HG02852 (cell line): Measurements from ENCODE around the gene THOC6.

Experiments
- ATAC-seq: cut with Tn5 transposase; IDR thresholded peaks from one replicate; pipeline ENCODE4 v1.9.1; 2021; ENCODE audit warnings: mild to moderate bottlenecking, moderate library complexity; ENCODE audit not compliant: unreplicated experiment

THOC6 gene

GRCh38 chr16:3014971-3015370 is 8.9 kb upstream of the THOC6 start:
- ATAC-seq, result no peak

DNA sequence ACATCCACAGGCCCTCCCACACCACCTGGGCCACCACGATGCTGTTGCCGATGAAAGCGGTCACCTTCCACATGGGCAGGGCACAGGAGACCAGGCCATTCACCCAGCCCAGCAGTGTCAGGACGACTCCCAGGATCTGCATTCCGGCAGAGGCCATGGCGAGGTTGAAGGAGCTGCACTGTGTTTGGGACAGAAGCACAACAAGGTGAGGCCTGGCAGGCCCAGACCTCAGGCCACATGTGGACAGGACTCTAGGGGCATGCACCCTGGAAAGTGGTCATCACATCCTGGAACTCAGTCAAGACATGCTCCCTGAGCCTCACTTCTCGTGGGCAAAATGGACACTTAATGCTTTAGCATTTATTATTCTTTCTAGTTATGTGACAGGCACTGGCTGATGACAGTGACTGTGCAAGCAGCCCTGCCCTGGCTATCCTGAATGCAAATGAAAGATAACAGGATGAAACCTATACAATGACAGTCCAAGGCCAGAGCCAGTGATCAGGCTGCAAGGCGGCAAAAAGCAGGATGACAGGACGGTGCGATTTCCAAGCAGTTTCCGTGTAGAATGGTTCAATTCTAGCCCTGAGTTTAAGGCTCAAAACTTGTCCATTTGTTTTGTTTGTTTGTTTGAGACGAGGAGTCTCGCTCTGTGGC is 7.8 kb upstream of the THOC6 start:
- no peak for ATAC-seq

- ATAC-seq, result no peak
Observed at GRCh38 chr16:3017344-3017743, 6.5 kb upstream of the THOC6 start.

DNA sequence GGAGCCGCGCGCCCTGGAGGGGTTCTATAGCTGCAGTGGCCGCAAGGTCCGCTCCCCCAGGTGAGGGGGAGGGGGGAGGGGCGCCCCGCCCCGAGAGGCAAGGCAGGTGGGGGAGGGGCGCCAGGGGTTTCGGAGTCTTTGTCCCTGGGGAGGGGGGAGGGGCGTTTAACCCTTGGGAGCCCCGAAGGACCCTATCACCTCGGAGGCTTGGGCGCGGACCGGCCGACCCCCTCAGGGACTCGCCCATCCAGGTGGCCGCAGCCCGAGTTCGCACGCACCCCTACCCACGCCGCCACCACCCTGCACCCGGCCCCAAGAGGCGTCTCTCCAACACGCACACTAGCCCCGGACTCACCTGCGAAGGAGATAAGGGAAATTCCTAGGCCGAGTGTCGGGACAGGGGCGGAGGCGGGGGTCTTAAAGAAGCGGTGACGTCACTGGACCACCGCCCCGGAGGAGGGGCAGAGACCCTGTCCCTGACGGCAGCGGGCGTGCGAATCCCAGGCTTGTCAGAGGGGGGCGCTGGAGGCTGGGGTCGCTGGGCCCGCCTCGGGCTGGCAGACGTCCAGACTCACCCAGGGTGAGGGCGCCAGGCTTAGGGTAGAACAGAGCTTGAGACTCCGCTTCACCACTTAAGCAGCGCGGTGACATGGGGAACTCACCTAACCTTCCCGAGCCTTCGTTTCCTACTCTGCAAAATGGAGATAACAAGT is 5.9 kb upstream of the THOC6 start, which contains the start of gene CLDN6:
TSS of gene CLDN6 (minus strand) at position 390 of the 713 bp plus-strand sequence. CDS start 2,162 bp downstream, outside the sequence.
- ATAC-seq, result no peak

DNA sequence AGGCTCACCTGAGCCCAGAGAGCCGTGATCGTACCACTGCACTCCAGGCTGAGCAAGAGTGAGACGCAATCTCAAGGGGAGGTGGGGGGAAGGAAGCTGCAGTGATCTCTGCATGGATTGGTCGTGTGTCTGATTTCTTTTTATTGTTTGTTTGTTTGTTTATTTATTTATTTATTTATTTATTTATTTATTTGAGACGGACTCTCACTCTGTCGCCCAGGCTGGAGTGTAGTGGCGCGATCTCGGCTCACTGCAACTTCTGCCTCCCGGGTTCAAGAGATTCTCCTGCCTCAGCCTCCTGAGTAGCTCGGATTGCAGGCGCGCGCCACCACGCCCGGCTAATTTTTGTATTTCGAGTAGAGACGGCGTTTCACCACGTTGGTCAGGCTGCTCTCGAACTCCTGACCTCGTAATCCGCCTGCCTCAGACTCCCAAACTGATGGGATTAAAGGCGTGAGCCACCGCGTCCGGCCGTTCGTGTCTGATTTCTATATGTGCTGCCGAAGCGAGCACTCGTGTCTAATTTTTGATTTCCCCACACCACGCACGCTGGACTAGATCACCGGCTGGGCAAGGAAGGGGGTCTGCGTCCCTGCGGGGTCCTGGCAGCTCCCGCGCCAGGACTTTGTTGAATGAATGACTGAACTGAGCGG is 4.1 kb upstream of the THOC6 start:
- no peak for ATAC-seq

- no peak for ATAC-seq
Observed at GRCh38 chr16:3020247-3020603, 3.6 kb upstream of the THOC6 start, which contains the start of gene TNFRSF12A. Gene TNFRSF12A (plus strand): TSS chr16:3020368. CDS start chr16:3020398, 30 bp downstream.

DNA sequence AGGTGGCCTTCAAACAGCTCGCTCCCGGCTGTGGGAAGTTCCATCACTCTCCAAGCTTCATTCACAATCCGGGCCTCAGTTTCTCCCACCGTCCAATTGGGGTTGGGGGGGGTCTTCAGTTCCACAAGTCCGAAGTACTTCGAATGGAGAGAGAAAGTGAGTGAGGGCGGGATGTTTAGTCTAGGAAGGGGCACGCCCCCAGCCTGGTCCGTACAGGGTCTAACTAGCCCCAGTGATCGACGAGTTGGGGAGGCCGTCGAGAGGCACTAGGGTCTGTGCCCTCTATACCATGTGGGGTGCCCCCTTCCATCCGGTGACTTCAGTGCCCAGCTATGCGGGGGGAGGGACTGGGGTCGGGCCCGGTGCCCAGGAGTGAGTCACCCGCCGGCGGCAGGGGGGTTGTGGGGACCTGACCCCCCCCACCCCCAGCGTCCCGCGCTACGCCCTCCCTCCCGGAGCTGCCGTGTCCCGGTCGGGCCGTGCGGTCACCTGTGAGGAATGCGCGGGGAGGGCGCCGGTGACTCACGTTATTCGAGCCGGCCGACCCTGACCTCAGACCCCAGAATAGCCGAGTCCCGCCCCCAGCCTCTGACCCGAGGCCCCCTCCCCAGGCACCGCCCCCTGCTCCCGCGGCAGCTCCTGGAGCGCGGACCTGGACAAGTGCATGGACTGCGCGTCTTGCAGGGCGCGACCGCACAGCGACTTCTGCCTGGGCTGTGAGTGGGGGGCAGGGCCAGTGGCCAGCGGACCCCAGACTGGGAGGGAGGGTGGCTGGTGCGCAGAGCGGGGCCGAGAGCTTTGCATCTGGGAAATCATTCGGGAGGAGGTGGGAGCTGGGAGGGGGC is 3.0 kb upstream of the THOC6 start:
- no peak for ATAC-seq

- no peak for ATAC-seq
Observed at GRCh38 chr16:3021449-3022207, 2.2 kb upstream of the THOC6 start.

DNA sequence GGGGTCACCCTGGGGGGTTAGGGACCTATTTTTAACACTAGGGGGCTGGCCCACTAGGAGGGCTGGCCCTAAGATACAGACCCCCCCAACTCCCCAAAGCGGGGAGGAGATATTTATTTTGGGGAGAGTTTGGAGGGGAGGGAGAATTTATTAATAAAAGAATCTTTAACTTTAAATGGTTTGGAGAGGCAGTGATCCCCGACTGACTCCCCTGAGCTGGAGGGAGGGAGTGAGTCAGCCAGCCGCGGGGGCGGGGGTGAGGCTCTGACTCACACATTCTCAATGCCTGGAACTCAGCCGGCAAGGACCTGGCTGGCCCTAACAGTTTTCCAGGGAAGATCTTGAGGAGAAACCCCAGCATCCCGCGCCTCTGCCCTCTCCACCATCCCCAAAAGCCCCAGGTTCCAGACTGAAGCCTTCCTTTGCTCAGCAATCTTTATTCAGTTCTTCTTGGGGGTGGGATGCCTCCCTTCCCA is 1.6 kb upstream of the THOC6 start:
- ATAC-seq, result no peak

GRCh38 chr16:3022684-3023414 is 986 bp upstream of the THOC6 start:
- ATAC-seq, result no peak

DNA sequence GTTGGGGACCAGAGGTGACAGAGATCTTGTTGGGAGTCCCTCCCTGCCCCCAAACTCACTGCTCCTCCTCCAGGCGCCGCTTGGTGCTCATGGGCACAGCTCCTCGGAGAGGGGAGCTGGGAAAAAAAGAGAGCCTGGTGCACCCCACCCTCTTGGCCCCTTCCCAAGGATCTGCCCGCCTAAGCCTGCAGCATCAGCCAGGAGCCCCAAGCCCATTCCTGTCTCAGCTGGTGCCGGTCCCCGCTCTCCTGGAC is 493 bp upstream of the THOC6 start:
- no peak for ATAC-seq

DNA sequence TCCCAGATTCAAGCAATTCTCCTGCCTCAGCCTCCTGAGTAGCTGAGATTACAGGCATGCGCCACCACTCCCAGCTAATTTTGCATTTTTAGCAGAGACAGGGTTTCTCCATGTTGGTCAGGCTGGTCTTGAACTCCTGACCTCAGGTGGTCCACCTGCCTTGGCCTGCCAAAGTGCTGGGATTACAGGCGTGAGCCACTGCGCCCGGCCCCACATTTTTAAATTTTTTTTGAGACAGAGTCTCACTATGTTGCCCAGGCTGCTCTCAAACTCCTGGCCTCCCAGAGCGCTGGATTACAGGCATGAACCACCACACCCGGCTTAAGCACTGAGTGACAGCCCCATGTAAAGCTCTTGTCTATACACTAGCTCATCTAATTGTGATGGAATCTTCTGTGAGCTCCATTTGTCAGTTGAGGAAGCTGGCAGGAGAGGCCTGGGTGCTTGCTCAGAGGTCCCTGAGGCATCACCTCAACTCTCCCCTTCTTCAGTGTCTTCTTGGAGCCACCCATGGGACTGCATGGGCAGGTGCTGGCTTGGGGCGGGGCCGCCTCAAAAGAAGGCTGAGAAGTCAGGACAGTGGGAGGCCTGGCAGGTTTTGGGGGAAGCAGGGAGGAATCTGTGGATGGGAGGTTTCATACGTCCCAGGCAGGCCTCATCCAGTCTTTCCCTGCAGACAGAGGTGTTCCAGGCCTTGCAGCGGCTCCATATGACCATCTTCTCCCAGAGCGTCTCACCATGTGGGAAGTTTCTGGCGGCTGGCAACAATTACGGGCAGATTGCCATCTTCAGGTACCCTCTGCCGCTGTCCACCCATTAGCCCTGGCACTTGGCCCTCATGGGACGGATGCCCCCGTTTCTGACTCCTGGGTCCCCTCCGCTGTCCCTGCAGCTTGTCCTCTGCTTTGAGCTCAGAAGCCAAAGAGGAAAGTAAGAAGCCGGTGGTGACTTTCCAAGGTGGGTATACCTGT is 1.5 kb downstream of the THOC6 start:
- ATAC-seq, result no peak

DNA sequence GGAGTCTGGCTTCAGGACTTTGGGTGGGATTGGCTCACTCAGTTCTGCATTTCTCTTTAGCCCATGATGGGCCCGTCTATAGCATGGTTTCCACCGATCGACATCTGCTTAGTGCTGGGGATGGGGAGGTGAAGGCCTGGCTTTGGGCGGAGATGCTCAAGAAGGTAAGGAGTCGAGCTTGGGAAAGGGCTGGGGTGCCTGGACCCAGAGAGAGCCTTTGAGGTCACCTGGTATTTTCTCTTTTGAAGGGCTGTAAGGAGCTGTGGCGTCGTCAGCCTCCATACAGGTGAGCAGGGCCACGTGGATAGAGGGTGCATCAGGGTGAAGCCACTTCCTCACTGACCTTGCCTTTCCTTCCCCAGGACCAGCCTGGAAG is 2.2 kb downstream of the THOC6 start:
- ATAC-seq, result no peak

DNA sequence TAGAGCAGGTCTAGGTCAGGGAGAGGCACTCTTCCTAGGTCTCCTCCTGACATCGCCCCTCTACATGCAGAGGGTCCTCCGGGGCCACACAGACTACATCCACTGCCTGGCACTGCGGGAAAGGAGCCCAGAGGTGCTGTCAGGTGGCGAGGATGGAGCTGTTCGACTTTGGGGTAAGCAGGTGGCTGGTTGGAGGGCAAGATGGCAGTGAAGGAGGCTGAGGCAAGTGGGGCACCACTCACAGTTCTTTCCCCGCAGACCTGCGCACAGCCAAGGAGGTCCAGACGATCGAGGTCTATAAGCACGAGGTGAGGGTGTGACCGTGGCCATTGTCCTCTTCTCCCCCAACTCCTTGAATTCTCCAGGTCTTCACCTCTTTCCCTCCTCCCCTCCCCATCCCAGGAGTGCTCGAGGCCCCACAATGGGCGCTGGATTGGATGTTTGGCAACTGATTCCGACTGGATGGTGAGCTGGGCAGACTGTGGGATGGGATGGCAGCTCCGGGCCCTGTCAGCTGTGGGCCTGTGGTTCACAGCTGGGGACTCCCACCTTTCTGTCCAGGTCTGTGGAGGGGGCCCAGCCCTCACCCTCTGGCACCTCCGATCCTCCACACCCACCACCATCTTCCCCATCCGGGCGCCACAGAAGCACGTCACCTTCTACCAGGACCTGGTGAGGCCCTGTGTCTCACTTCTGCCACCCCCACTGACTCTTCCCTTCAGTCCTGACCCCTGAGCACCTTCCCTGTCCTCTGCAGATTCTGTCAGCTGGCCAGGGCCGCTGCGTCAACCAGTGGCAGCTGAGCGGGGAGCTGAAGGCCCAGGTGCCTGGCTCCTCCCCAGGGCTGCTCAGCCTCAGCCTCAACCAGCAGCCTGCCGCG is 3.0 kb downstream of the THOC6 start:
- ATAC-seq, result no peak

GRCh38 chr16:3027489-3027795 is 3.6 kb downstream of the THOC6 start:
- ATAC-seq, result no peak

DNA sequence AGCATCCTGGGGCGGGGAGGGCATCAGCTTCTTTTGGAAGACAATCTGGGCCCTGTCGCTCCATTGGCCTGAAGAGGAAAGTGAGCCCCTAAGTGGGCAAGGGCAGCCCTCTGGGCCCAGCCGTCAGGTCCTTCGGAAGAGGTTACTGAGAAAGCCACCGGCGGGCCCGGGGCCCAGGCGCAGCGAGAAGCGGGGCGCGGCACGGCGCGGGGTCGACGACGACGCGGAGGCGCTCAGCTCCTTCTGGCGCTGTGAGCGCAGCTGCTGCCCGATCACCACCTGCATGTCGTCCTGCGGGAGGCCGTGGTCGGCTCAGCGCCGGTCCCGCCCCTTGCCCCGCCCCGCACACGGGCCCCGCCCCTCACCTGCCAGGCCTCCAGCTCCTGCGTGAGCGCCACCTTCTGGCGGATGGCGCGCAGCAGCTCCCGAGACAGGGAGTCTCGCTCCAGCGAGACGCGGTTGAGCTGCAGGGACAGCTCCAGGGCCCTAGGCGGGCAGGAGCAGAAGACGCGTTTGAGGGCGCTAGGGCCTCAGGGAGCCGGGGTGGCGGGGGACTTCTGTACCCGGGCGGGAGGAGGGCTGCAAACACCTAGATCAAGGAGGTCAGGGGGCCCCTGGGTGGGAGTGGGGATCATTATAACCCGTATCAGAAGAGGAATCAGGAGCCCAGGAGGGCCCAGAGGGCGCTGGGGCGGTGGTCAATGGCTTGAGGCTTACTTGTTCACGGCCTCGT is 4.3 kb downstream of the THOC6 start:
- ATAC-seq, result no peak

DNA sequence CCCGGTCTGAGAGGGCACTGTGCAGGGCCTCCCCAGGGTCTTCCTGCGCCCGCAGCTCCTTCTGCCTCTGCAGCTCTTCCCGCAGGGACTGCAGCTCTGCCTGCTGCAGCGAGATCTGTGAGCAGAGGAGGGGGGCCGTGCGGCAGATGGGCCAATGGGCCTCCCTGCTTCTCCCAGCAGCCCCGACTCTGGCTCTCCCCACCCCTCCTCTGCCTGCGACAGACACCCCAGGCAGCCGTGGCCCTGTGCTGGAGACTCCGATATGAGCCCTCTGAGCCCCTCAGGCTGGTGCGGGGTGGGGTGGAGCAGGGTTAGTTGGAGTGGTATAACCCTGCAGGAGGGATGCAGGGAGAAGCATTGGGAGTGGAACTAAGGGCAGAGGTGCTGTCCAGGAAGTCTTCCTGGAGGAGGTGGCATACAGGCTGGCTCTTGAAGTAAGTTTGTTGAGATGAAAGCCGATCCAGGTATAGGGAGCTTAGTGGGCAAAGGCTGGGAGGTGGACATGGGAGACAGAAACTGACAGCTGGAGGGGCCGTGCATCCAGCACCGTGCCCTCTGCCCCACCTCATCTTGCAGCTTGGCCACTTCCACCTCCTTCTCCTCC is 5.0 kb downstream of the THOC6 start:
- no peak for ATAC-seq
